Central memory CD8-positive, alpha-beta T cell (primary cell): ENCODE measurements around the gene ZNF2.

Experiments used
- ATAC-seq: fragments of 150-1000 bp; cut with Tn5 transposase; replicated peaks from 2 replicates; pipeline ENCODE4 v1.10.0; 2022; ENCODE audit warnings: mild to moderate bottlenecking, moderate FRiP score, moderate number of reproducible peaks; ENCODE audit not compliant: poor library complexity, severe bottlenecking; ENCODE audit errors: extremely low read depth
- DNase-seq, 2 donors: peaks; one replicate each; pipeline ENCODE4 v3.0.0; 2021; ENCODE audit warnings: low spot score in 2 of 2
- H3K27ac Mint-ChIP-seq: one replicate; pipeline ENCODE4 v1.8.0; 2022; ENCODE audit warnings: low read depth, mild to moderate bottlenecking, moderate library complexity, mixed read lengths
- H3K27me3 Mint-ChIP-seq: one replicate; pipeline ENCODE4 v1.8.0; 2022; ENCODE audit warnings: mixed read lengths
- H3K36me3 Mint-ChIP-seq: one replicate; pipeline ENCODE4 v1.8.0; 2022; ENCODE audit warnings: mild to moderate bottlenecking, moderate library complexity, mixed read lengths; ENCODE audit not compliant: insufficient read depth
- H3K4me1 Mint-ChIP-seq: one replicate; pipeline ENCODE4 v1.8.0; 2022; ENCODE audit warnings: mixed read lengths
- H3K4me3 Mint-ChIP-seq: one replicate; pipeline ENCODE4 v1.8.0; 2022; ENCODE audit warnings: mild to moderate bottlenecking, moderate library complexity, mixed read lengths
- H3K9me3 Mint-ChIP-seq: one replicate; pipeline ENCODE4 v1.8.0; 2022; ENCODE audit warnings: mixed read lengths

ZNF2 gene

GRCh38 chr2:95165371-95166064 is at the start of gene ZNF2:
TSS of gene ZNF2 (plus strand) at chr2:95165809. CDS start at chr2:95176227, 10,418 bp downstream.
- H3K4me1 Mint-ChIP-seq, result peaks cover 34% of the 10 kb centered on the region
- peak within 1 kb of the TSS; percentile 99 for H3K27ac Mint-ChIP-seq
- DNase-seq (peak; percentile 91 to 94), ATAC-seq (peak; percentile 92)
- no peaks in the 10 kb centered on the region for H3K27me3 Mint-ChIP-seq
- H3K4me3 Mint-ChIP-seq, result peak within 1 kb of the TSS; percentile 100
- no peaks in the 10 kb centered on the region for H3K9me3 Mint-ChIP-seq
- H3K36me3 Mint-ChIP-seq, result peaks cover 11% of the 10 kb centered on the region

DNA sequence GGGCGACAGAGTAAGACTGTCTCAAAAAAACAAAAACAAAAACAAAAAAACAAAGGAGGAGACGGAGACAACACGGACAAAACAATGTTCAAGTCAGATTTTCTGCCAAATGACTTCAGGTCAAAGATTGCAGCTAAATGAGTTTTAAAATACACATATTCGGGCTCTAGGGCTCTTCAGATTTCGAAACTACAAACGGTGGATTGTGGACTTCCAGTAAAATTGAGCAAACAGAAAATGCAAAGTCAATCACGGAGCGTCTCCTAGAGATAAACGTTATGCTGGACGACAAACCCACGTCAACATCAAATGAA is 44.6 kb upstream of the ZNF2 start:
- Mint-ChIP-seq H3K4me1 (peaks cover 46% of the 10 kb centered on the region), H3K36me3 (peaks cover 14% of the 10 kb centered on the region)

DNA sequence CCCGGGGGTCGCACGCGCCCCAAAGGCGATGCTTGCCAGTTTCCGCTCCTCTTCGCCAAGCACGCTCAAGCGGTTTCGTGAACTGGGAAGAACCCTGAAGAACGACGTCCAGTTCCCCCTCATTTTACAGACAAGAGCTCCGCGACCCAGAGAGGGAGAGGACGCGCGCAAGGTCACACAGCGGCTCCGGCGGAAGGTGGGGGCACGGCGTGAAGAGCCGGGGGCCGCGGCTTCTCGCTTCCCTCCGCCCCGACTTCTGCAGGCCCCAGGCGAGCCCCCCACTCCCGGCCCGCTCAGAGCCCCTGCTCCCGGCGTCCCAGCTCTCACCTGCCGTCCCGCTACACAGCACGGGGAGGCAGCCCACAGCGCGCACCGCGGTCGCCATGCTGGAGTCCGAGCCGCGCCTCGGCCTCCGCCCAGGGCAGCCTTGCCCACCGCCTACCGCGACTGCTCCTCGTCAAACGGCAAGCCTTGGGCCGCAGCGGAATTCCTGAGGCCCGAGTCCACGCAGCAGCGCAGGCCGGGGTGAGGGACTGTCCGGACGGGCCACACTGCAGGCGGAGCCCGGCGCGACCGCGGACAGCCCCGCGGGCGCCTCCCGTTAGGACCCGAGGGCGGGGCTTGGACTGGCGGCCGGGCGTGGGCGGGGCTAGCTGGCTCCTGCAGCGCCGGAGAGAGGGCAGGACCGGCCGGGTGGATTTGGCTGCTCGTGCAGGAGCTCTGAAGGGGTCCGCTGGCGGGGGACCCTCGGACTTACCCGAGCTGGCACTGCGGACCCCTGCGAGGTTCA is 44.0 kb upstream of the ZNF2 start, which contains the start of gene MRPS5:
TSS of gene MRPS5 (minus strand) at position 402 of the 790 bp plus-strand sequence. CDS start at position 385, 17 bp downstream.
- ATAC-seq, result peak; percentile 86
- DNase-seq, result peak; percentile 68 to 83
- peak within 1 kb of the TSS; percentile 95 for H3K27ac Mint-ChIP-seq
- H3K4me3 Mint-ChIP-seq, result peak within 1 kb of the TSS; percentile 97
- H3K27me3 Mint-ChIP-seq, result no peaks in the 10 kb centered on the region
- peaks cover 46% of the 10 kb centered on the region for H3K4me1 Mint-ChIP-seq
- H3K9me3 Mint-ChIP-seq, result no peaks in the 10 kb centered on the region
- peaks cover 12% of the 10 kb centered on the region for H3K36me3 Mint-ChIP-seq

More for the DNA sequence above, 44.6 kb upstream of the ZNF2 start:
- Mint-ChIP-seq H3K27me3 (no peaks in the 10 kb centered on the region), H3K4me3 (peak overlapping the region; percentile 97), H3K9me3 (no peaks in the 10 kb centered on the region), H3K27ac (peak overlapping the region; percentile 95)
- ATAC-seq, result no peak
- DNase-seq, result no peak

DNA sequence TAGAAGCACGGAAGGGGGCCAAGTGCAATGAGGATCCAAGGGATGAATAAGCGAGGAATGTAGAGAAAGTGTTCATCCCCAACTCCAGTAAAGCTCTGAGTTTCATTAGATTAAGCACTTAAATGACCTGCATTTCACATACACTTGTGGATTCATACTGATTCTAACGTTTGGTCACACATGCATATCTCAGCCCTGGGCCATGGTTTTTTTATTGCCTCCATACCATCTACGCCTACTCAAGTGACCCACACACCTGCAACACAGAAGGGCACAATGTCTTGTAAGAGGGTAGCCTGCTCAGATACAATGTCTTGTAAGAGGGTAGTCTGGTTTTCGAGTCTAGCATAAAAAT is 43.4 kb upstream of the ZNF2 start:
- Mint-ChIP-seq H3K27ac (peak overlapping the region; percentile 95), H3K4me1 (peaks cover 46% of the 10 kb centered on the region)
- no peak for ATAC-seq

DNA sequence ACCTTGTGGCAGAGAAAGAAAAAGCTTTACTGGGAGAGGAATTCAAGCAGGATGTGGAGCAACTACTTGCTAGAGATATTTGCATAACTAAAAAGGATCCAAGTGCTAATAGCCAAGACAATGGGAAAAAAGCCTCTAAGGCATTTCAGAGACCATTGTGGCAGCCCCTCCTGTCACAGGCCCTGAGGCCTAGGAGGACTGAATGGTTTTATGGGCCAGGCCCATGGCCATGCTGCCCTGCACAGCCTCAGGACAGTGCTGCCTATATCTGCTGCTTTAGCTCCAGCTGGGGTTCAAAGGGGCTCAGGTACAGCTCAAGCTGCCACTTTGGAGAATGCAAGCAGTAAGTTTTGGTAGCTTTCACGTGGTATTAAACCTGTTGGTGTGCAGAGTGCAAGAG is 26.9 kb upstream of the ZNF2 start:
- DNase-seq (no peak), ATAC-seq (no peak)
- no peak overlapping the region for H3K4me3 Mint-ChIP-seq
- no peaks in the 10 kb centered on the region for H3K4me1 Mint-ChIP-seq
- peaks cover 2% of the 10 kb centered on the region for H3K36me3 Mint-ChIP-seq
- no peak overlapping the region for H3K27ac Mint-ChIP-seq
- H3K9me3 Mint-ChIP-seq, result peaks cover 18% of the 10 kb centered on the region
- no peaks in the 10 kb centered on the region for H3K27me3 Mint-ChIP-seq

More for the DNA sequence above, 43.4 kb upstream of the ZNF2 start:
- Mint-ChIP-seq H3K4me3 (peak overlapping the region; percentile 97), H3K9me3 (no peaks in the 10 kb centered on the region), H3K27me3 (no peaks in the 10 kb centered on the region), H3K36me3 (peaks cover 9% of the 10 kb centered on the region)
- no peak for DNase-seq

DNA sequence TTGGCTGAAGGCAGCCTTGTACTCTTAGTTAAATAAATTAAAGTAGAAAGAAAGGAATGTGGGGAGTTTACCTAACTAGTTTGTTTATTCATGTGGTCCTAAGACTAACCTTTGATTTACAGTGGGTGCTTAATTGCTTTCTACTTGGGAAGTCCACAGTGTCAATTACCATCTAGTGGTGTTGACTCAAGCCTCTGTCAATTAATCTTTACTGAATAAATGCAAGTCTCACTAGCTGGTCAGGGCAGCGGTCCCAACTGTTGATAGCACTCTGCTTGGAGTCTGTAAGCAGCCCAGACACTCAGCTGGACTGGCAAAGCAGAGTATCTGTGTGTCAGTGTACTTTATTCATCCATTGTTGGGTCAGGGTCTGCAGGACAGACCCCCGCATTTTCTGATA is 21.8 kb upstream of the ZNF2 start:
- peaks cover under 1% of the 10 kb centered on the region for H3K36me3 Mint-ChIP-seq
- H3K27me3 Mint-ChIP-seq, result no peaks in the 10 kb centered on the region
- no peak overlapping the region for H3K27ac Mint-ChIP-seq
- ATAC-seq, result no peak
- H3K4me3 Mint-ChIP-seq, result no peak overlapping the region
- no peaks in the 10 kb centered on the region for H3K4me1 Mint-ChIP-seq
- peaks cover 27% of the 10 kb centered on the region for H3K9me3 Mint-ChIP-seq
- DNase-seq, result no peak

GRCh38 chr2:95149397-95149984 is 16.1 kb upstream of the ZNF2 start:
- Mint-ChIP-seq H3K4me1 (no peaks in the 10 kb centered on the region), H3K4me3 (no peak overlapping the region), H3K36me3 (peaks cover 17% of the 10 kb centered on the region), H3K9me3 (peaks cover 51% of the 10 kb centered on the region), H3K27ac (no peak overlapping the region), H3K27me3 (no peaks in the 10 kb centered on the region)
- no peak for ATAC-seq
- no peak for DNase-seq

DNA sequence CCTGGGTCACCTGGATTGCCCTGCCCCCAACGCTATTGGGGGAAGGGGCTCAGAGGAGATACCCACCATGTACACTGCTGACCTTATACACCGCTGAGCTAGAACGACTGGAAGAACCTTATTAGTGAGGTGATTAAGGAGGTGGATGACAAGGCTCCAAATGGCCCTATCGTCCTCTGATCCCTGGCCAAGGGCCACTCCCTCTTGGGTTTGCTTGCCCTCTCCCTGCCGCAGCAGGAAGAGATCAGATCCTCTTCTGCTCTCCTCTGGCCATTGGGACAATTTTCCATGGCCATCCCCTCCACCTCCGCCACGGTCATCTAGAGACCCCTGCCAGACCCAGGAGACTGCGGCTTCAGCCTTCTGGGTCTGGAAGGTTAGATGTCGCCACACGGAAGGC is 7.2 kb upstream of the ZNF2 start:
- Mint-ChIP-seq H3K36me3 (peaks cover 10% of the 10 kb centered on the region), H3K4me1 (peaks cover 3% of the 10 kb centered on the region), H3K9me3 (no peaks in the 10 kb centered on the region), H3K27ac (no peak overlapping the region), H3K4me3 (peak overlapping the region; percentile 91), H3K27me3 (no peaks in the 10 kb centered on the region)
- ATAC-seq (no peak), DNase-seq (no peak)

GRCh38 chr2:95158891-95159619 is 6.6 kb upstream of the ZNF2 start:
- Mint-ChIP-seq H3K4me3 (peak overlapping the region; percentile 91), H3K27ac (no peak overlapping the region), H3K36me3 (peaks cover 10% of the 10 kb centered on the region), H3K9me3 (no peaks in the 10 kb centered on the region), H3K27me3 (no peaks in the 10 kb centered on the region), H3K4me1 (peaks cover 3% of the 10 kb centered on the region)
- DNase-seq, result peak in 1 of 2 donors; percentile 16
- ATAC-seq, result peak; percentile 63

DNA sequence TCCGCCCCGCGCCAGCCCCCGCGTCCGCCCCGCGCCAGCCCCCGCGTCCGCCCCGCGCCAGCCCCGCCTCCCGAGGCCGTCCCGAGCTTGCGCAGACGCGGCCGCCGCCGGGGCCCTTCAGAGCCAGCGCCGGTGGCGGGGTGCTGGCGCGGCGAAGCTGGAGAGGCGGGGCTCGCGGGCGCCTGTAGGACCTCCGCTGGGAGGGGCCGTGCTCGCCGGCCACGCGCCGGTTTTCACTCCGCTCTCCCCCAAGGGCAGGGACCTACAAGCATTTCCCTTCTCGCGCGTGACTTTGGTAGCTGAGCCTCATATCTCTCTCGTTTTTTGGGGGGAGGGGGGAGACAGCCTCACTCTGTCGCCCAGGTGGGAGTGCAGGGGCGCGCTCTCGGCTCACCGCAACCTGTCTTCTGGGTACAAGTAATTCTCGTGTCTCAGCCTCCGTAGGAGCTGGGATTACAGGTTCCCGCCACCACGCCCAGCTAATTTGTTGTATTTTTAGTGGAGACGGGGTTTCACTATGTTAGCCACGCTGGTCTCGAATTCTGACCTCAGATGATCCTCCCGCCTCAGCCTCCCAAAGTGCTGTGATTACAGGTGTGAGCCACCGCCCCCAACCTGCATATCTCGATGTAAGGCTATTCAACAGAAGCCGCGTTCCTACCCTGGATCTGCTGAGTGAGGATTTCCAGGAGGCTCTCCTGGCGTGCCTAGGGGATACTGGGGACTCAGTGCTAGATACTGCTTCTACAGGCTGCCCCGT is 5.7 kb upstream of the ZNF2 start, which contains the start of gene ZNF514:
TSS of gene ZNF514 (minus strand) at position 159 of the 760 bp plus-strand sequence. CDS start 6,595 bp downstream, outside the sequence.
- Mint-ChIP-seq H3K27me3 (no peaks in the 10 kb centered on the region), H3K4me1 (peaks cover 11% of the 10 kb centered on the region), H3K27ac (peak within 1 kb of the TSS; percentile 93), H3K4me3 (peak within 1 kb of the TSS; percentile 91), H3K9me3 (no peaks in the 10 kb centered on the region), H3K36me3 (peaks cover 10% of the 10 kb centered on the region)
- peak; percentile 86 for ATAC-seq
- peak; percentile 49 to 53 for DNase-seq

DNA sequence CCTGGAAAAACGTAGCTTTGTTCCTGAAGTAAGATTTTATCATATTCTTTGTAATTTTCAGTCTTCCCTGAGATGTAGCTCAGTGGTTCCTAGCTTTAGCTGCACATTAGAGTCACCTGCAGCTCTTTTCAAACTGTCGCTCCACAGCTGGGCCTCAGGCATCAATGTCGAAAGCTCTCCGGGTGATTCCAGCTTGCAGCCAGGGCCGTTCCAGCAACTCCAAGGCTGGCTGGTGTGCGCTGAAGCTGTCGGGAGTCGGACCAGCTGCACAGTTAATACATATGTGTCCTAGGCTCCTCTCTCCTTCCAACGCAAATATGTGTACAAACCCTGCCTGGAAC is 609 bp upstream of the ZNF2 start:
- Mint-ChIP-seq H3K36me3 (peaks cover 11% of the 10 kb centered on the region), H3K4me3 (peak overlapping the region; percentile 100), H3K4me1 (peaks cover 36% of the 10 kb centered on the region), H3K9me3 (no peaks in the 10 kb centered on the region), H3K27ac (peak overlapping the region; percentile 99), H3K27me3 (no peaks in the 10 kb centered on the region)
- ATAC-seq (peak; percentile 21), DNase-seq (no peak)
